Loucy (cell line): Measurements from ENCODE around the gene KIDINS220.

Source experiments
- H2AFZ ChIP-seq: fragments of 200-600 bp; sonication (generic); 2 replicates; pipeline ENCODE4 v1.6.0; 2016; ENCODE audit warnings: antibody characterized with exemption, mild to moderate bottlenecking, low read length, moderate library complexity
- H3F3A ChIP-seq: fragments of 200-600 bp; 2 replicates; pipeline ENCODE4 v1.6.0; 2016; ENCODE audit warnings: antibody characterized with exemption, low read depth, mild to moderate bottlenecking
- H3K27me3 ChIP-seq: fragments of 200-600 bp; sonication (generic); 2 replicates; pipeline ENCODE4 v1.6.1; 2014; ENCODE audit warnings: low read length, mild to moderate bottlenecking; ENCODE audit not compliant: insufficient read depth, poor library complexity, severe bottlenecking
- H3K36me3 ChIP-seq: fragments of 200-600 bp; sonication (generic); 2 replicates; pipeline ENCODE4 v1.6.1; 2016; ENCODE audit warnings: low read length; ENCODE audit not compliant: insufficient read depth
- H3K4me1 ChIP-seq: fragments of 200-600 bp; sonication (generic); 2 replicates; pipeline ENCODE4 v1.5.1; 2014; ENCODE audit warnings: low read length, mild to moderate bottlenecking; ENCODE audit not compliant: insufficient read depth, poor library complexity, severe bottlenecking
- H3K4me2 ChIP-seq: fragments of 200-600 bp; sonication (generic); 2 replicates; pipeline ENCODE4 v1.6.0; 2014; ENCODE audit warnings: antibody characterized with exemption, low read length, low read depth, mild to moderate bottlenecking; ENCODE audit not compliant: poor library complexity, severe bottlenecking
- H3K4me3 ChIP-seq: fragments of 200-600 bp; sonication (generic); 2 replicates; pipeline ENCODE4 v1.5.1; 2014; ENCODE audit warnings: low read length, mild to moderate bottlenecking, mixed read lengths; ENCODE audit not compliant: poor library complexity, severe bottlenecking
- H3K79me2 ChIP-seq: fragments of 200-600 bp; sonication (generic); 2 replicates; pipeline ENCODE4 v1.6.1; 2014; ENCODE audit warnings: low read length; ENCODE audit not compliant: insufficient read depth
- H3K9ac ChIP-seq: fragments of 200-600 bp; sonication (generic); 2 replicates; pipeline ENCODE4 v1.6.0; 2014; ENCODE audit warnings: mild to moderate bottlenecking, low read depth, low read length, moderate library complexity; ENCODE audit not compliant: poor library complexity, severe bottlenecking
- H3K9me2 ChIP-seq: fragments of 200-600 bp; sonication (generic); replicated peaks from 2 replicates; pipeline ENCODE4 v1.6.1; 2016; ENCODE audit warnings: low read depth, low read length, mixed read lengths
- H3K9me3 ChIP-seq: fragments of 200-600 bp; sonication (generic); 2 replicates; pipeline ENCODE4 v1.6.1; 2014; ENCODE audit warnings: mild to moderate bottlenecking, antibody characterized with exemption, low read length, low read depth; ENCODE audit not compliant: insufficient read depth
- H4K20me1 ChIP-seq: fragments of 200-600 bp; sonication (generic); 2 replicates; pipeline ENCODE4 v1.6.0; 2014; ENCODE audit warnings: antibody characterized with exemption, low read length, mild to moderate bottlenecking; ENCODE audit not compliant: insufficient read depth, poor library complexity, severe bottlenecking
- EZH2phosphoT487 ChIP-seq: fragments of 200-600 bp; IDR thresholded peaks from 2 replicates; pipeline ENCODE4 v1.6.1; 2018; ENCODE audit warnings: antibody characterized with exemption, mild to moderate bottlenecking, moderate library complexity, borderline replicate concordance
- TF ChIP-seq, protein P1 (sequence below): fragments of 200-600 bp; sonication (generic); conservative IDR thresholded peaks from 2 replicates; pipeline ENCODE4 v1.5.1; 2014; ENCODE audit warnings: mild to moderate bottlenecking, antibody characterized with exemption, low read length

The KIDINS220 gene

DNA sequence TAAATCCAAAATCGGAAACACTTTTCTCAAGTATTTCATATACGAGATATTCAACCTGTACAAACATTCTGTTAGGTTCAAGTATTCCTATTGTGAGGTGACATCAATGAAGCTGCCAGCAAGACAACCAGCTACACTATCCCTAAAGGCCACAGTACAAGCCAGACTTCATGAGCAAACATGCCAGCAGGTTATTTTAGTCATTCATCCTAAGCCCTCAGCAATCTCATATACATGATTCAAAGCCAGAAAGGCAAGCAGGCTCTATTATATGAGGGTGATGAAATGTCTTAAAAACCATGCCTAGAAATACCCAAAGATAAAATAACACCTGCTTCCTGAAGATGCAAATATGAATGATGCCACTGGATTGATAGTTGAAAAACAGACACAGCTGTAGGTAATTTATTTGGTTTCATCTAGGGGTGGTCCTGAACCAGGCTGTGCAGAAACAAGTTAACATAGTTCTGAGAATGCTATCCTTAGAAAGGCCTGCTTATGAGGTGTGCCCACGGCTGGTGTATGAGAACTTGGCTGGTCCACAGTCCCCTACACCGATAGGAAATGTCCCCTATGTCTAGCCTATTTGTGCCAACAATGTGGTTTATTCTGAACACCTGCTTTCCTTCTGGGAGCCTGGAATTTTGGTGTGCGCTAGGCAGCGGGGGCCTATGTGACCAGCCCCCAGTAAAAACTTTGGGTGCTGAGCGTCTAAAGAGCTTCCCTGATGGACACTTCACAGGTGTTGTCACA is 48.2 kb upstream of the KIDINS220 start:
- H4K20me1 ChIP-seq, result peaks cover 10% of the 10 kb centered on the region
- H3F3A ChIP-seq, result peaks cover 3% of the 10 kb centered on the region; the same call in 1 of the 2 replicates

DNA sequence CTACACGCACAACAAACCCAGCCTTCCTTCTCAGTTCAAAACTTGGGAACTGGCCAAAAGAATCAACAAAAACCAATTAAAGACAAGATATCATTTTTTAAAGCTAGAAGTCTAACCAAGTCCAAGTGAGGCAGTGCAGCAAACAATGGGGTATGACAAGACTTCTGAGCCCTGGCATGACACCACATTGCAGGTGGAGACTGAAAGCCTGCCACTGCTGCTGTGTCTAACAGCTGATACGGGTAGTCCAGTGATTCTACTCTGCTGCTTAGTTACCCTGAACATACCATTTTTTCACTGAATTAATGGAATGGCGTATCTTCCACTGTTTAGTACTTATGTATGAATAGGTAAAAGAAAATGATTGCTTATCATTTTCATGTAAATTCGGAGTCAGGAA is 47.4 kb upstream of the KIDINS220 start:
- Histone ChIP-seq H3K9me3 (no peaks in the 10 kb centered on the region), H3K4me2 (no peak overlapping the region), H3K27me3 (no peaks in the 10 kb centered on the region), H3K9ac (no peak overlapping the region), H3K4me3 (no peak overlapping the region), H3F3A (peaks cover 3% of the 10 kb centered on the region; the same call in 1 of the 2 replicates), H3K9me2 (no peaks in the 10 kb centered on the region), H3K4me1 (peaks cover 37% of the 10 kb centered on the region), H4K20me1 (peaks cover 10% of the 10 kb centered on the region), H3K79me2 (no peaks in the 10 kb centered on the region), H3K36me3 (peaks cover 10% of the 10 kb centered on the region; the same call in 1 of the 2 replicates), H2AFZ (no peak overlapping the region)
- TF ChIP-seq, protein P1, sequence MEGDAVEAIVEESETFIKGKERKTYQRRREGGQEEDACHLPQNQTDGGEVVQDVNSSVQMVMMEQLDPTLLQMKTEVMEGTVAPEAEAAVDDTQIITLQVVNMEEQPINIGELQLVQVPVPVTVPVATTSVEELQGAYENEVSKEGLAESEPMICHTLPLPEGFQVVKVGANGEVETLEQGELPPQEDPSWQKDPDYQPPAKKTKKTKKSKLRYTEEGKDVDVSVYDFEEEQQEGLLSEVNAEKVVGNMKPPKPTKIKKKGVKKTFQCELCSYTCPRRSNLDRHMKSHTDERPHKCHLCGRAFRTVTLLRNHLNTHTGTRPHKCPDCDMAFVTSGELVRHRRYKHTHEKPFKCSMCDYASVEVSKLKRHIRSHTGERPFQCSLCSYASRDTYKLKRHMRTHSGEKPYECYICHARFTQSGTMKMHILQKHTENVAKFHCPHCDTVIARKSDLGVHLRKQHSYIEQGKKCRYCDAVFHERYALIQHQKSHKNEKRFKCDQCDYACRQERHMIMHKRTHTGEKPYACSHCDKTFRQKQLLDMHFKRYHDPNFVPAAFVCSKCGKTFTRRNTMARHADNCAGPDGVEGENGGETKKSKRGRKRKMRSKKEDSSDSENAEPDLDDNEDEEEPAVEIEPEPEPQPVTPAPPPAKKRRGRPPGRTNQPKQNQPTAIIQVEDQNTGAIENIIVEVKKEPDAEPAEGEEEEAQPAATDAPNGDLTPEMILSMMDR, result no peak
- TF ChIP-seq EZH2phosphoT487, result no peak

More for the DNA sequence above, 48.2 kb upstream of the KIDINS220 start:
- Histone ChIP-seq H3K9ac (no peak overlapping the region), H3K4me1 (peaks cover 37% of the 10 kb centered on the region), H3K27me3 (no peaks in the 10 kb centered on the region), H3K9me2 (no peaks in the 10 kb centered on the region), H3K36me3 (peaks cover 9% of the 10 kb centered on the region; the same call in 1 of the 2 replicates), H3K4me3 (no peak overlapping the region), H2AFZ (no peak overlapping the region), H3K79me2 (no peaks in the 10 kb centered on the region), H3K4me2 (peak overlapping the region; percentile 83), H3K9me3 (no peaks in the 10 kb centered on the region)
- TF ChIP-seq, protein P1, result no peak
- no peak for TF ChIP-seq EZH2phosphoT487

DNA sequence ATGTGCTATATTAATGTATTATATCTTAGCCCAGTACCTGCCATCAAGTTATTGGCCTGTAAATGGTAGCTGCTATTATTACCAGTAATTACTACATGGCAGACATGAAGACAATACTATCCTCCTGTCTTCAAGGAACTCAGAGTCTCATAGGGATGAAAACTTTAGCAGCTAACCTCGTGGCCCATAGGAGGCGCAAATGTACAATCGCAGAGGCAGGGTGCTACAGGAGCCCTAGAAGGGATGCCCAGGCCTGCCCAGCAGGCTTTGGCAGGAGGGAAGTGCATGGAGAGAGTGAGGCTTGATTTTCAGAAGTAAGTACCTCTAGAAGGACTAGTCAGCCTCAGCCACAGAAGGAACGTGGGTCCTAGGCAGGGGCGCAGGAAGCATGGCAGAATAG is 44.7 kb upstream of the KIDINS220 start:
- H3K9me2 ChIP-seq, result no peaks in the 10 kb centered on the region
- H3K9ac ChIP-seq, result no peak overlapping the region
- H4K20me1 ChIP-seq, result peaks cover 1% of the 10 kb centered on the region
- no peak overlapping the region for H2AFZ ChIP-seq
- H3K27me3 ChIP-seq, result no peaks in the 10 kb centered on the region
- peaks cover 25% of the 10 kb centered on the region for H3K4me1 ChIP-seq
- no peak for TF ChIP-seq EZH2phosphoT487
- TF ChIP-seq, protein P1, result peak; percentile 75
- H3K4me2 ChIP-seq, result no peak overlapping the region
- H3K4me3 ChIP-seq, result no peak overlapping the region
- H3K9me3 ChIP-seq, result no peaks in the 10 kb centered on the region
- H3K36me3 ChIP-seq, result peaks cover 18% of the 10 kb centered on the region; the same call in 1 of the 2 replicates
- peaks cover 3% of the 10 kb centered on the region; the same call in 1 of the 2 replicates for H3F3A ChIP-seq
- no peaks in the 10 kb centered on the region for H3K79me2 ChIP-seq
